Neural crest cell (in vitro differentiated cells): ENCODE results near the gene CACNA2D3. TPM values are rescaled to one million over a fixed set of nuclear protein-coding genes. Genes with fewer than 3 reads are reported as not detected.

Experiments
- DNase-seq: peaks from one replicate; pipeline ENCODE4 v3.0.0; 2021; ENCODE audit warnings: low read depth, mixed read lengths, low spot score
- H3K27ac Mint-ChIP-seq: one replicate; pipeline ENCODE4 v1.8.0; 2021; ENCODE audit warnings: mild to moderate bottlenecking, mixed read lengths; ENCODE audit not compliant: unreplicated experiment
- H3K27me3 Mint-ChIP-seq: 2 replicates; pipeline ENCODE4 v1.8.0; 2021; ENCODE audit warnings: low read depth, mild to moderate bottlenecking, mixed read lengths
- H3K36me3 Mint-ChIP-seq: 2 replicates; pipeline ENCODE4 v1.8.0; 2021; ENCODE audit warnings: low read depth, mild to moderate bottlenecking, mixed read lengths
- H3K4me1 Mint-ChIP-seq: 2 replicates; pipeline ENCODE4 v1.8.0; 2021; ENCODE audit warnings: mixed read lengths
- H3K4me3 Mint-ChIP-seq: one replicate; pipeline ENCODE4 v1.8.0; 2021; ENCODE audit warnings: mild to moderate bottlenecking, mixed read lengths
- H3K9me3 Mint-ChIP-seq: 2 replicates; pipeline ENCODE4 v1.8.0; 2021; ENCODE audit warnings: mixed read lengths
- CTCF ChIP-seq: fragments of 200-600 bp; sonication (generic); conservative IDR thresholded peaks from 2 replicates; pipeline ENCODE4 v1.5.0; 2021; ENCODE audit warnings: antibody characterized with exemption, mild to moderate bottlenecking
- total RNA-seq: library from RNA; stranded (reverse); gene quantifications from 2 replicates; pipeline ENCODE4 v1.2.1, GENCODE V29; 2021

The CACNA2D3 gene
- total RNA-seq, 1 donor from 2014 or later, result 0.82 TPM

- Mint-ChIP-seq H3K36me3 (no peaks in the 10 kb centered on the region), H3K27me3 (no peaks in the 10 kb centered on the region), H3K27ac (no peak overlapping the region), H3K4me3 (no peak overlapping the region), H3K9me3 (peaks cover 8% of the 10 kb centered on the region), H3K4me1 (peaks cover 12% of the 10 kb centered on the region)
- TF ChIP-seq CTCF, result no peak
- DNase-seq, result no peak
These were observed 226.9 kb downstream of the CACNA2D3 start for GRCh38 chr3:54349231-54349652.

- peaks cover 8% of the 10 kb centered on the region for H3K9me3 Mint-ChIP-seq
- no peak for DNase-seq
- H3K27me3 Mint-ChIP-seq, result no peaks in the 10 kb centered on the region
- H3K27ac Mint-ChIP-seq, result no peak overlapping the region
- H3K4me1 Mint-ChIP-seq, result peaks cover 8% of the 10 kb centered on the region
- no peak overlapping the region for H3K4me3 Mint-ChIP-seq
- no peak for TF ChIP-seq CTCF
- no peaks in the 10 kb centered on the region for H3K36me3 Mint-ChIP-seq
These were observed 227.3 kb downstream of the CACNA2D3 start for GRCh38 chr3:54349691-54350090.

DNA sequence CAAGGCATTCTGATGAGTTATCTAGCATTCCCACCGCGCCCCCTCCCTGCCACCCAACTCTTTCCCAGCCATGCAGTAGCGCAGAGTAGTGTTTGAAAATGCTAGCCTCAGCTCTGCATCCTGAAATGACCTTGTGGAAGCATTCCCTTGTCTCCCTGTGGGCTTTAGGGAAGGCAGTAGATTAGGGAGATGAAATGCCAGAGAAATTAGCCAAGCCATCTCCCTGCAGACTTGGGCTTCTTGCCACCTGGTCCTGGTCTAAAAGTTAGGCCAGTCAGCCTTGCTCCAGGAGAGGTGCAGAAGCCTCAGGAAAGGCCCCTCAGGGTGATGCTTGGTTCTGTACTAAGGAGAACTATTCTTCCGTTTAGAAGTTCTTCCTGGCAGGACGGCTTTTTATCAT, 231.2 kb downstream of the CACNA2D3 start:
- Mint-ChIP-seq H3K27ac (no peak overlapping the region), H3K9me3 (peaks cover 11% of the 10 kb centered on the region), H3K4me3 (no peak overlapping the region), H3K36me3 (no peaks in the 10 kb centered on the region), H3K27me3 (no peaks in the 10 kb centered on the region), H3K4me1 (no peaks in the 10 kb centered on the region)
- no peak for DNase-seq
- TF ChIP-seq CTCF, result no peak

- Mint-ChIP-seq H3K4me1 (no peaks in the 10 kb centered on the region), H3K4me3 (no peak overlapping the region), H3K27ac (no peak overlapping the region), H3K36me3 (no peaks in the 10 kb centered on the region), H3K27me3 (no peaks in the 10 kb centered on the region), H3K9me3 (peaks cover 11% of the 10 kb centered on the region)
- no peak for DNase-seq
- no peak for TF ChIP-seq CTCF
These were observed 231.6 kb downstream of the CACNA2D3 start for GRCh38 chr3:54353946-54354345.

GRCh38 chr3:54355800-54356199, 233.4 kb downstream of the CACNA2D3 start:
- Mint-ChIP-seq H3K4me3 (no peak overlapping the region), H3K4me1 (no peaks in the 10 kb centered on the region), H3K36me3 (no peaks in the 10 kb centered on the region), H3K27me3 (no peaks in the 10 kb centered on the region), H3K27ac (no peak overlapping the region), H3K9me3 (peaks cover 11% of the 10 kb centered on the region)
- TF ChIP-seq CTCF, result no peak
- DNase-seq, result no peak
